Naive B cell (primary cell): ENCODE measurements around the gene KRTAP4-7. TPM values are rescaled to one million over a fixed set of nuclear protein-coding genes. Genes with fewer than 3 reads are reported as not detected.
"Not testable (repeated sequence)": the region's sequence is repeated elsewhere in the genome, so short reads cannot be mapped to it uniquely, and the experiment has no call there.

Experiments
- ATAC-seq, 2 donors: fragments of 150-1000 bp; cut with Tn5 transposase; 2 replicates each; pipeline ENCODE4 v1.10.0; 2021; ENCODE audit warnings: low read depth in 2 of 2, mild to moderate bottlenecking in 2 of 2, moderate library complexity in 2 of 2
- DNase-seq: peaks from one replicate; pipeline ENCODE4 v3.0.0; 2022
- H3K27ac Mint-ChIP-seq, 6 donors: one replicate each; pipeline ENCODE4 v1.8.0; 2020 to 2022; ENCODE audit warnings: mild to moderate bottlenecking in 6 of 6, mixed read lengths in 6 of 6, moderate library complexity in 5 of 6, inconsistent platforms in 2 of 6
- H3K27me3 Mint-ChIP-seq, 3 donors: one replicate each; pipeline ENCODE4 v1.8.0; 2021 to 2022; ENCODE audit warnings: mixed read lengths in 3 of 3, mild to moderate bottlenecking in 1 of 3
- H3K36me3 Mint-ChIP-seq, 2 donors: one replicate each; pipeline ENCODE4 v1.8.0; 2020 to 2022; ENCODE audit warnings: mixed read lengths in 2 of 2, inconsistent platforms in 1 of 2, mild to moderate bottlenecking in 1 of 2
- H3K4me1 Mint-ChIP-seq, 3 donors: one replicate each; pipeline ENCODE4 v1.8.0; 2020 to 2022; ENCODE audit warnings: mixed read lengths in 3 of 3, inconsistent platforms in 1 of 3, mild to moderate bottlenecking in 1 of 3, moderate library complexity in 1 of 3
- H3K4me3 Mint-ChIP-seq, 8 donors: one replicate each; pipeline ENCODE4 v1.8.0; 2020 to 2022; ENCODE audit warnings: mild to moderate bottlenecking in 8 of 8, mixed read lengths in 8 of 8, moderate library complexity in 8 of 8, inconsistent platforms in 2 of 8
- H3K9me3 Mint-ChIP-seq, 7 donors: one replicate each; pipeline ENCODE4 v1.8.0; 2020 to 2022; ENCODE audit warnings: mixed read lengths in 7 of 7, mild to moderate bottlenecking in 5 of 7, inconsistent platforms in 2 of 7, moderate library complexity in 1 of 7
- polyA plus RNA-seq, 6 donors: library from polyadenylated mRNA; unstranded; fragments of 300-500 nt; fragmentation: Illumina TruSeq; gene quantifications; one replicate each; pipeline ENCODE4 v1.2.3, GENCODE V29; 2021; ENCODE audit warnings: low read depth in 6 of 6

The KRTAP4-7 gene
- polyA plus RNA-seq, 6 donors from 2014 or later: not detected

DNA sequence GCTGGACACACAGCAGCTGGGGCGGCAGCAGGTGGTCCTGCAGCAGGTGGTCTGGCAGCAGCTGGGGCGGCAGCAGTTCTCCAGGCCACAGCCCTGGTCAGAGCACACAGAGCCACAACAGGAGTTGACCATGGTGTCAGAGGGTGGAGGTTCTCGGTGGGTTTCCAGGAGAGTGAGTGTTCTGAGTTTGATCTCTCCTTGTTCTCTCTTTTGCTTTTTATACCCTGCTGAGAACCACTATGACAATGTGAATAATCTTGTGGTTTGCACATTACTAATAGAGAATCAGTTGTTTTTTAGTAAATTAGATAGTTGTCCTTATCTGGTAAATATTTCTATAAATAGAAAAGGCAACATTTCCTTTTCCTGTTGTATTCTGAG, 40.0 kb downstream of the KRTAP4-7 start, which contains the start of gene KRTAP4-12:
Gene KRTAP4-12, minus strand, starts transcription at position 192 of the 381 bp plus-strand sequence. Its CDS starts 60 bp downstream, at position 132.
- peaks cover 0 to 24% (median 8%) of the 10 kb centered on the region in 7 donors for H3K9me3 Mint-ChIP-seq
- peak within 1 kb of the TSS in 7 of 8 donors; percentile 71 to 87 (median 86) for H3K4me3 Mint-ChIP-seq
- not testable (repeated sequence) for DNase-seq, ATAC-seq, H3K27me3 Mint-ChIP-seq
- peaks cover 0 to 18% of the 10 kb centered on the region in 2 donors for H3K36me3 Mint-ChIP-seq
- H3K4me1 Mint-ChIP-seq: peaks cover 48 to 70% (median 54%) of the 10 kb centered on the region in 3 donors
- peak within 1 kb of the TSS; percentile 22 to 97 (median 57) for H3K27ac Mint-ChIP-seq

DNA sequence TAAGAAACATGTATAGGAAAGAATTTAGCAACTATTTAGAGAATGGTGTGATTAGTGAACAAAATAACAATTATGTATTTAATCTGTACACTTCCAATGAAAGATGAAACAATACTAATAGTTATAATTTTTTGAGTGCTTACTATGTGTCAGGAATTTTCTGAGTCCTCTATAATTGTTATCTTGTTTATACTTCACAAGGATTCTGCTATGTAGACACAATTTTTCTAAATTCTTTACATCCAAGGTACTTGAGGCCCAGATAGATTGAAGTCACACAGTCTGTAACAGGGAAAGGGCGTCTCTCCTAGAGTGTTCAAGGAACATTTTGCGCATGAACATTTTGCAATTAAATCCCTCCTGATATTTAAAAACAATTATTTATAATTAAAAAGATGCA, 41.1 kb downstream of the KRTAP4-7 start:
- H3K4me1 Mint-ChIP-seq: peaks cover 51 to 66% (median 53%) of the 10 kb centered on the region in 3 donors
- peak overlapping the region in 3 of 6 donors; percentile 35 to 65 (median 52) for H3K27ac Mint-ChIP-seq

GRCh38 chr17:41126412-41126811, 42.5 kb downstream of the KRTAP4-7 start:
- H3K4me3 Mint-ChIP-seq: peak overlapping the region in 2 of 8 donors; percentile 16 to 39
- peak overlapping the region in 3 of 6 donors; percentile 39 to 64 (median 59) for H3K27ac Mint-ChIP-seq
- no peak for ATAC-seq
- peaks cover 0 to 14% (median 8%) of the 10 kb centered on the region in 7 donors for H3K9me3 Mint-ChIP-seq
- DNase-seq: no peak
- H3K4me1 Mint-ChIP-seq: peaks cover 48 to 63% (median 52%) of the 10 kb centered on the region in 3 donors
- H3K36me3 Mint-ChIP-seq: peaks cover 0 to 8% of the 10 kb centered on the region in 2 donors
- no peaks in the 10 kb centered on the region for H3K27me3 Mint-ChIP-seq

More for the DNA sequence above, 41.1 kb downstream of the KRTAP4-7 start:
- peak overlapping the region in 4 of 8 donors; percentile 12 to 87 (median 80) for H3K4me3 Mint-ChIP-seq
- no peaks in the 10 kb centered on the region for H3K27me3 Mint-ChIP-seq
- peaks cover 0 to 20% (median 10%) of the 10 kb centered on the region in 7 donors for H3K9me3 Mint-ChIP-seq
- DNase-seq: no peak
- H3K36me3 Mint-ChIP-seq: peaks cover 0 to 15% of the 10 kb centered on the region in 2 donors
- no peak for ATAC-seq

- Mint-ChIP-seq H3K36me3 (peaks cover 0 to 8% of the 10 kb centered on the region in 2 donors), H3K4me3 (no peak overlapping the region), H3K4me1 (peaks cover 56 to 62% (median 58%) of the 10 kb centered on the region in 3 donors), H3K27ac (peak overlapping the region in 1 of 6 donors; percentile 79), H3K9me3 (peaks cover 0 to 11% (median 7%) of the 10 kb centered on the region in 7 donors), H3K27me3 (no peaks in the 10 kb centered on the region)
- DNase-seq (no peak), ATAC-seq (no peak)
Measured at GRCh38 chr17:41127371-41127770, 43.4 kb downstream of the KRTAP4-7 start.

DNA sequence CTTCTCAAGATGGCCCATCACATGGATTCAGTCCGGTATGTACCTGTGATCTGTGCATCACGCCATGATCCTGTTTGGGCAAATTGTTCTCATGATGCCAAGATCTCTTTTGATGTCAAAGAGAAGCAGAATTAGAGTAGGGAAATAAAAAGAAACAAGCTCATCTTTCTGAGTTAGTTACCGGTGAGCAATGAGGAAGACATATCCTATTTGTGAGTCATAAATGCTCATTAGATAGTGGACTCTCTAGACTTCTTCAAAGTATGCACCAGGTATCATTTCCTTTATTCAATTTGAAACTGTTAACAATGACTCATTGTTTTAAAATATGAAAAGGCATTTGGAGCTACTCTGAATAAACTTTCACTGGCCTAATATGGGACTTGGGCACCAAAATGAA, 48.0 kb downstream of the KRTAP4-7 start:
- no peaks in the 10 kb centered on the region for H3K27me3 Mint-ChIP-seq
- ATAC-seq (peak; percentile 46 to 60), DNase-seq (no peak)
- peak overlapping the region in 5 of 6 donors; percentile 7 to 82 (median 63) for H3K27ac Mint-ChIP-seq
- H3K4me1 Mint-ChIP-seq: peaks cover 36 to 48% (median 40%) of the 10 kb centered on the region in 3 donors
- H3K4me3 Mint-ChIP-seq: peak overlapping the region in 2 of 8 donors; percentile 21 to 61
- peaks cover 2 to 4% of the 10 kb centered on the region in 2 donors for H3K36me3 Mint-ChIP-seq
- peaks cover 0 to 7% (median 6%) of the 10 kb centered on the region in 7 donors for H3K9me3 Mint-ChIP-seq

- Mint-ChIP-seq H3K27ac (peak overlapping the region; percentile 20 to 94 (median 88)), H3K4me3 (peak overlapping the region in 5 of 8 donors; percentile 47 to 84 (median 68)), H3K27me3 (no peaks in the 10 kb centered on the region), H3K36me3 (peaks cover 5 to 24% of the 10 kb centered on the region in 2 donors), H3K4me1 (peaks cover 28 to 40% (median 29%) of the 10 kb centered on the region in 3 donors), H3K9me3 (peaks cover 2 to 24% (median 12%) of the 10 kb centered on the region in 7 donors)
- ATAC-seq: peak; percentile 48 to 50
- DNase-seq: no peak
Measured at GRCh38 chr17:41133880-41134735, 50.2 kb downstream of the KRTAP4-7 start.

Other genes with a start within 250 kb of the KRTAP4-7 start
- not detected for gene KRT12, start 216.9 kb upstream of the KRTAP4-7 start, polyA plus RNA-seq
- gene KRT20, start 198.9 kb upstream of the KRTAP4-7 start, polyA plus RNA-seq: not detected
- gene KRT23, start 146.5 kb upstream of the KRTAP4-7 start, polyA plus RNA-seq: under 1 TPM in 1 of 6 donors, not detected in 5; 0.19 TPM
- not detected for gene KRT39, start 117.2 kb upstream of the KRTAP4-7 start, polyA plus RNA-seq
- not detected for gene KRT40, start 99.8 kb upstream of the KRTAP4-7 start, polyA plus RNA-seq
- not detected for gene KRTAP3-3, start 90.0 kb upstream of the KRTAP4-7 start, polyA plus RNA-seq
- gene KRTAP3-2, start 84.2 kb upstream of the KRTAP4-7 start, polyA plus RNA-seq: not detected
- not detected for gene KRTAP3-1, start 75.0 kb upstream of the KRTAP4-7 start, polyA plus RNA-seq
- not detected for gene KRTAP1-5, start 56.9 kb upstream of the KRTAP4-7 start, polyA plus RNA-seq
- not detected for gene KRTAP1-4, start 54.0 kb upstream of the KRTAP4-7 start, polyA plus RNA-seq
- not detected for gene KRTAP1-3, start 49.3 kb upstream of the KRTAP4-7 start, polyA plus RNA-seq
- gene KRTAP1-1, start 42.7 kb upstream of the KRTAP4-7 start, polyA plus RNA-seq: not detected
- gene KRTAP2-1, start 36.8 kb upstream of the KRTAP4-7 start, polyA plus RNA-seq: not detected
- gene KRTAP2-2, start 28.9 kb upstream of the KRTAP4-7 start, polyA plus RNA-seq: not detected
- gene KRTAP2-3, start 24.0 kb upstream of the KRTAP4-7 start, polyA plus RNA-seq: not detected
- not detected for gene KRTAP2-4, start 18.3 kb upstream of the KRTAP4-7 start, polyA plus RNA-seq
- gene KRTAP4-8, start 14.0 kb downstream of the KRTAP4-7 start, polyA plus RNA-seq: not detected
- gene KRTAP4-16, start 18.1 kb downstream of the KRTAP4-7 start, polyA plus RNA-seq: not detected
- not detected for gene KRTAP4-9, start 21.2 kb downstream of the KRTAP4-7 start, polyA plus RNA-seq
- gene KRTAP4-11, start 34.2 kb downstream of the KRTAP4-7 start, polyA plus RNA-seq: not detected
- 1 to 10 TPM in 2 of 6 donors, under 1 TPM in 2, not detected in 2; 0.30 to 3.3 (median 1.3) TPM for gene KRTAP4-12, start 40.0 kb downstream of the KRTAP4-7 start, polyA plus RNA-seq
- 1 to 10 TPM in 2 of 6 donors, not detected in 4; 1.6 to 2.0 TPM for gene KRTAP4-6, start 56.4 kb downstream of the KRTAP4-7 start, polyA plus RNA-seq
- gene KRTAP4-5, start 65.7 kb downstream of the KRTAP4-7 start, polyA plus RNA-seq: not detected
- gene KRTAP4-4, start 76.6 kb downstream of the KRTAP4-7 start, polyA plus RNA-seq: not detected
- gene KRTAP4-3, start 84.1 kb downstream of the KRTAP4-7 start, polyA plus RNA-seq: not detected
- gene KRTAP4-2, start 94.1 kb downstream of the KRTAP4-7 start, polyA plus RNA-seq: not detected
- not detected for gene KRTAP4-1, start 100.8 kb downstream of the KRTAP4-7 start, polyA plus RNA-seq
- gene KRTAP9-1, start 105.7 kb downstream of the KRTAP4-7 start, polyA plus RNA-seq: not detected
- gene KRTAP9-2, start 142.5 kb downstream of the KRTAP4-7 start, polyA plus RNA-seq: not detected
- gene KRTAP9-3, start 148.3 kb downstream of the KRTAP4-7 start, polyA plus RNA-seq: not detected
- gene KRTAP9-8, start 153.8 kb downstream of the KRTAP4-7 start, polyA plus RNA-seq: not detected
- gene KRTAP9-4, start 165.5 kb downstream of the KRTAP4-7 start, polyA plus RNA-seq: not detected
- gene KRTAP9-9, start 171.2 kb downstream of the KRTAP4-7 start, polyA plus RNA-seq: not detected
- not detected for gene KRTAP9-6, start 181.2 kb downstream of the KRTAP4-7 start, polyA plus RNA-seq
- not detected for gene KRTAP9-7, start 191.5 kb downstream of the KRTAP4-7 start, polyA plus RNA-seq
- gene KRTAP29-1, start 218.7 kb downstream of the KRTAP4-7 start, polyA plus RNA-seq: not detected
- gene KRTAP16-1, start 225.2 kb downstream of the KRTAP4-7 start, polyA plus RNA-seq: 1 to 10 TPM in 1 of 6 donors, under 1 TPM in 3, not detected in 2; 0.38 to 2.0 (median 0.55) TPM
- gene KRTAP17-1, start 231.6 kb downstream of the KRTAP4-7 start, polyA plus RNA-seq: not detected